Measurements from ENCODE around the gene HDHD2. TPM values are rescaled to one million over a fixed set of nuclear protein-coding genes. Genes with fewer than 3 reads are reported as not detected.
"Not testable (repeated sequence)": the region's sequence is repeated elsewhere in the genome, so short reads cannot be mapped to it uniquely, and the experiment has no call there.

HDHD2 gene
- polyA plus RNA-seq, 3 donors = 44.3 to 65.9 (median 55.2) TPM

- DNase-seq = no peak
Measured at GRCh38 chr18:47163241-47163640, 12.9 kb upstream of the HDHD2 start.

GRCh38 chr18:47160256-47160655 lies 10.0 kb upstream of the HDHD2 start:
- DNase-seq = no peak

GRCh38 chr18:47158404-47158803 lies 8.1 kb upstream of the HDHD2 start:
- DNase-seq = not testable (repeated sequence)

GRCh38 chr18:47151439-47151838 lies 1.1 kb upstream of the HDHD2 start:
- no peak for DNase-seq

GRCh38 chr18:47150824-47151366 lies 595 bp upstream of the HDHD2 start:
- DNase-seq = no peak

- DNase-seq = no peak
Measured at GRCh38 chr18:47149457-47150028, 757 bp downstream of the HDHD2 start.

- no peak for DNase-seq
Measured at GRCh38 chr18:47146206-47146605, 4.1 kb downstream of the HDHD2 start.

GRCh38 chr18:47143899-47144485 lies 6.3 kb downstream of the HDHD2 start:
- DNase-seq = no peak

- no peak for DNase-seq
Measured at GRCh38 chr18:47143153-47143552, 7.1 kb downstream of the HDHD2 start.

- no peak for DNase-seq
Measured at GRCh38 chr18:47141289-47141688, 9.0 kb downstream of the HDHD2 start.

GRCh38 chr18:47121146-47121545 lies 29.2 kb downstream of the HDHD2 start:
- no peak for DNase-seq

GRCh38 chr18:47120428-47120827 lies 29.9 kb downstream of the HDHD2 start:
- no peak for DNase-seq

- DNase-seq = no peak
Measured at GRCh38 chr18:47118981-47119380, 31.3 kb downstream of the HDHD2 start.

GRCh38 chr18:47115205-47115604 lies 35.1 kb downstream of the HDHD2 start:
- no peak for DNase-seq

- no peak for DNase-seq
Measured at GRCh38 chr18:47113796-47114540, 36.3 kb downstream of the HDHD2 start.

- no peak for DNase-seq
Measured at GRCh38 chr18:47110492-47111274, 39.6 kb downstream of the HDHD2 start.

- DNase-seq = no peak
Measured at GRCh38 chr18:47109720-47110119, 40.6 kb downstream of the HDHD2 start.

- no peak for DNase-seq
Measured at GRCh38 chr18:47108998-47109405, 41.3 kb downstream of the HDHD2 start.

GRCh38 chr18:47108373-47108772 lies 41.9 kb downstream of the HDHD2 start:
- no peak for DNase-seq

GRCh38 chr18:47100212-47100831 lies 50.0 kb downstream of the HDHD2 start:
- DNase-seq = peak; percentile 45

- DNase-seq = no peak
Measured at GRCh38 chr18:47095810-47096209, 54.5 kb downstream of the HDHD2 start.

- DNase-seq = no peak
Measured at GRCh38 chr18:47087676-47088075, 62.6 kb downstream of the HDHD2 start.

Data from renal pelvis (tissue), 4 donors.